ENCODE results near the gene SCYGR4. TPM values are rescaled to one million over a fixed set of nuclear protein-coding genes. Genes with fewer than 3 reads are reported as not detected.

The SCYGR4 gene
- total and polyA plus RNA-seq, 9 of the 15 experiments (the other 6 are each of a cell fraction or from before 2014, with no cell fraction given), result 0.09 TPM; not detected in 8

- Histone ChIP-seq H3K27ac (ENCODE audit: extremely low read depth, low read depth, low read length) (no peak overlapping the region), H2AFZ (ENCODE audit: low read depth, low read length) (no peak overlapping the region), H3K9ac (ENCODE audit: insufficient read depth in 1 of 2, low read depth in 2 of 2, low read length in 2 of 2) (no peak overlapping the region), H3K79me2 (ENCODE audit: control insufficient read depth, insufficient read depth, low read length) (no peaks in the 10 kb centered on the region), H3K27me3 (ENCODE audit: control insufficient read depth in 2 of 2, insufficient read depth in 2 of 2, low read length in 2 of 2) (peaks cover 0 to 6% of the 10 kb centered on the region in 2 experiments; a peak in 1 of 5 replicates), H4K20me1 (replicated peaks; ENCODE audit: control insufficient read depth, insufficient read depth, low read length) (no peaks in the 10 kb centered on the region), H3K4me2 (ENCODE audit: insufficient read depth, low read length) (no peak overlapping the region), H3K9me1 (ENCODE audit: control insufficient read depth, insufficient read depth, low read length) (no peaks in the 10 kb centered on the region), H3K9me3 (replicated peaks; ENCODE audit: control insufficient read depth, insufficient read depth, low read depth, low read length) (no peaks in the 10 kb centered on the region), H3K4me3 (no peak overlapping the region), H3K4me1 (replicated peaks in 1 of 2; ENCODE audit: control insufficient read depth in 2 of 2, insufficient read depth in 2 of 2, low read length in 2 of 2) (no peaks in the 10 kb centered on the region), H3K36me3 (ENCODE audit: control insufficient read depth, insufficient read depth, low read length) (no peaks in the 10 kb centered on the region)
- ATAC-seq, result no peak
- intact Hi-C loops (cut with micrococcal nuclease), result no loop called here
- CTCF ChIA-PET (ENCODE audit: low intra/inter-chr PET ratio), result no interaction called here
- in situ Hi-C loops (cut with MboI), result no loop called here
- DNase-seq (ENCODE audit: extremely low read depth in 1 of 4, low spot score in 3 of 4), result no peak
- no TSS peak for BruUV-seq (replicated peaks)
- FAIRE-seq, result no peak
- POLR2A ChIA-PET, result no interaction called here
- TF ChIP-seq POLR2A (conservative IDR thresholded peaks at IDR 0.05) (no peak), ZNF24 (IDR thresholded peaks at IDR 0.05) (no peak), FOXJ2 (tag; IDR thresholded peaks at IDR 0.05) (no peak), SUPT5H (IDR thresholded peaks at IDR 0.05) (no peak), MBD1 (CRISPR knock-in tag; IDR thresholded peaks at IDR 0.05) (no peak), ID3 (CRISPR knock-in tag; IDR thresholded peaks at IDR 0.05) (no peak), ID3 (tag; IDR thresholded peaks at IDR 0.05) (no peak), GTF2F1 (IDR thresholded peaks at IDR 0.05; ENCODE audit: low read depth, low read length) (no peak), NCOA6 (IDR thresholded peaks at IDR 0.05) (no peak), PCBP2 (IDR thresholded peaks at IDR 0.05; ENCODE audit: low read depth, low read length, poor library complexity, severe bottlenecking) (no peak), ESRRA (IDR thresholded peaks at IDR 0.05; ENCODE audit: borderline replicate concordance, low read depth) (no peak), RFX7 (CRISPR knock-in tag; IDR thresholded peaks at IDR 0.05) (no peak), SRSF7 (optimal IDR thresholded peaks at IDR 0.05; ENCODE audit: low read depth, low read length) (no peak), RAD21 (CRISPR knock-in tag; conservative IDR thresholded peaks at IDR 0.05 in 1 of 2, IDR thresholded peaks at IDR 0.05 in 1 of 2) (no peak), PKNOX1 (IDR thresholded peaks at IDR 0.05) (no peak)
- WGBS (ENCODE audit: insufficient coverage, low coverage, missing lambda C conversion rate), result 0% methylated on average over 1 of the region's 1 CpG
Observed at GRCh38 chr2:227654426-227654825, 37.1 kb downstream of the SCYGR4 start.

Data from K562 (cell line).